Stimulated activated CD8-positive, alpha-beta memory T cell treated with anti-CD3 and anti-CD28 coated beads, Interleukin-4, amount 100 ng/mL, for 1 hour (primary cell): ENCODE measurements around the gene FAS.

ENCODE experiments used
- DNase-seq, 2 donors: peaks; one replicate each; pipeline ENCODE4 v3.0.0-alpha.2; 2020; ENCODE audit warnings: low read depth in 2 of 2, low spot score in 1 of 2

Gene FAS

GRCh38 chr10:89035461-89035860 is 44.9 kb downstream of the FAS start:
- DNase-seq = no peak

GRCh38 chr10:89037096-89037495 is 46.5 kb downstream of the FAS start:
- DNase-seq = no peak

GRCh38 chr10:89042562-89042961 is 52.0 kb downstream of the FAS start:
- no peak for DNase-seq

- DNase-seq = no peak
Observed at GRCh38 chr10:89043052-89043451, 52.5 kb downstream of the FAS start.

- no peak for DNase-seq
Observed at GRCh38 chr10:89047397-89047796, 56.8 kb downstream of the FAS start.

- DNase-seq = no peak
Observed at GRCh38 chr10:89051593-89051992, 61.0 kb downstream of the FAS start.

GRCh38 chr10:89053555-89053954 is 63.0 kb downstream of the FAS start:
- no peak for DNase-seq

GRCh38 chr10:89055159-89055558 is 64.6 kb downstream of the FAS start:
- DNase-seq = no peak

GRCh38 chr10:89062861-89063260 is 72.3 kb downstream of the FAS start:
- DNase-seq = no peak

- DNase-seq = no peak
Observed at GRCh38 chr10:89063465-89063864, 72.9 kb downstream of the FAS start.

- no peak for DNase-seq
Observed at GRCh38 chr10:89064748-89065147, 74.2 kb downstream of the FAS start.
